Measurements from ENCODE around the gene SLC30A1.

Gene SLC30A1

GRCh38 chr1:211607754-211608473 is 29.0 kb upstream of the SLC30A1 start:
- DNase-seq: no peak

DNA sequence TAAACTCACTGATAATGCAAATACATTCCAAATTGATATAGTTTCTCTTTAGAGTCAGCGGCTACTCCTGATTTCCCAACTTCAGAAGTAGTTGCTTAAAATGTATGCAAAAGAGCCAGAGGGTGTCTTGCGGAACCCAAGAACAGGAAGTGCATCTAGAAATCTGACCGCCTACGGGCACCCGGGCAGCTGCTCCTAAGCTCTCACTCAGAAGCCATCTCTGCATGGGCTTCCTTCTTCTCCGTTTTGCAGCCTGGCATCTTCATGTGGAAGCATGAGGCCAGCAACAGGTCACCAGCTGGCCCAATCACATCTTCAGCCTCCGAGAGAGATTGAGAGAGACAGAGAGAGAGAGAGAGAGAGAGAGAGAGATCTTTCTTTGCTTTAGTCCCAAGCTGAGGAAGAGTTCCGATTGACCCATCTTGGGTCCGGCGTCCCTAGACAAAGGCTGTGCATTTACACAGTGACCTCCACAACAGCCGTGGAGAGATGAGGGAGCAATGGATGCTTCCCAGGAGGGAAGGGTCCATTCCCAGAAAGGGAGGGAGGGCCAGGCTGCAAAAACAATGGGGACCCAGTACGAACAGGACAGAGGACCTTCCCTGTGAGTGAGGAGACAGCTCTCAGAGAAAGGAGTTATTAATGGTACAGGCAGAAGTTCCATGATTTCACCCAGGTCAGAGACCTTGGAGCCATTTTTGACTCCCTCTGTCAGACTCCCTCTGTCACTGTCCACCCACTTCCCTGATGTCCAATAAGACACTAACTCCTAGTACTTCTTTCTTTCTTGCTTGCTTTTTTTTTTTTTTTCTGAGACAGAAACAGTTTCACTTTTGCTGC is 28.2 kb upstream of the SLC30A1 start:
- peak; percentile 77 for DNase-seq

DNA sequence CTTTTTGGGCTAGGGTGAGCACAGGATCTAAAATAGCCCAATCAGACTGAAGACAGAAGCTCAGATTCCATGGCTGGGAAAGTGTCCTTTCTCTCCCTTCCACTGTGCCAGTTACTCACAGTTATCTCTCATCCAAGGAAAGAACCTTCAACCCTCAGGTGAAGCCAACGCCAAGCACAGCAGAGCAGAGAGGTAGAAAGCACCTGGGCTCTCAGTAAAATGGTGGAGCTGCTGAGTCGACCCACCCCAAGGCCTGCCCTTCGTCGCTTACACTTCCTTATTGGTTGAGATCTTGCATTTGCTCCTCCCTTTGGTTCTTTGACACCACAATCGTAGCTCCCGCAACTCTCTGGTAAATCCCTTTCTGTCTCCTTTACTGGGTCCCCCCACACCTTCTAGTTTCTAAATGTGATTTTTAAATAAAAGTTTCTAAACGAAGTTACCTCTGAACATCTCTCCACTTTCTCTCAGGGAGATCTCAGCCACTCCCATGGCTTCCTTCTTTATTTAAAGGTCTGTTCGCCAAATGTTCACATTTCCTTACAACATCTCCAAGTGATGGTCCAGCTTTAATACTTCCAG is 27.5 kb upstream of the SLC30A1 start:
- peak; percentile 43 for DNase-seq

DNA sequence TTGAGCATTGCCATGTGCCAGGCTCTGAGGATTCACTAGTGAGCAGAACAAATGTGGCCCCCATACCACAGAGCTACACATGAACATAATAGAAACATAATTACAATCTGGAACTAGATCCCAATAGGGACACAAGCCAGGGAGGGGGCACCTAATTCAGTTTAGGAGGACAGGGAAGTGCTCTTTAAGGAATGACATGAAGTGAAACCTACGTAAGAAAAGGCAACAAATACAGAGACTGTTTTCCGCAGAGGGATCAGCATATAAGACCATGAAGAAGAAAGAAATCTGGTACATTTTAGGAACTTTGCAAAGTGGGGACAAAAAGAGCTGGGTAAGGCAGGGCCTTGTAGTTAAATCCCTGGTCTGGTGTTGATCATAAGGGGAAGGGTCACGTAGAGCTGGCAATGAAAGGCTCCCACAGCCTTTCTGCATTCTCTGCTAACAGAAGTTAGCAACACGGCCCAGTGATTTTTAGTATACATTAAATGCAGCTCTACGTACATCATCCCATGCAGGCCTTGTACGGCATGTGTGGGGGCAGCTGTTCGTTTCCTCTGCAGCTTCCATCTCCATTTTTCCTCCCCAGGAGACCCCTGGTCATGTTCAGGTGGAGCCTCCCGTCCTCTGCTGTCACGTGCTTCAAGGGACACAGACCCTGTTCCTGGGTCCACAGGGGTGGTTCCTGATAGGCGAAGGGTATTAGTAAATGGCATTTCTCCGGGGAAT is 26.8 kb upstream of the SLC30A1 start:
- DNase-seq: no peak

DNA sequence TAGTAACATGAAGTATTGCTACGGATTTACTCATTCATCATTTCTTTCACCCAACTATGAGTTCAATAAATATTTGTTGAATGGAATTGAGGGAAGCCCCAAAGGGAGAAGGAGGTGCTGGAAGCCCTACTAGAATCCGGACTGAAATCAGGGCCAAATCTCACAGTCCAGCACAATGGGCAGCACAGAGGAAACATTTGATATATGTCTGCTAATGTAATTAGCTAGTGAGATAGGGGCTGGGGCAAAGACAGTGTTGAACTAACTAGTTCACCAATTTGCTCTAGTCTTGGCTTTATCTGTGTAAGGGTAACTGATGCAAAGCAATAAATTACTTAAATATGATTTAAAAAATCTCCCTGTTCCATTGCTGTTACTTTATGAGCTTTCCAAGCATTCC is 26.1 kb upstream of the SLC30A1 start:
- DNase-seq: no peak

DNA sequence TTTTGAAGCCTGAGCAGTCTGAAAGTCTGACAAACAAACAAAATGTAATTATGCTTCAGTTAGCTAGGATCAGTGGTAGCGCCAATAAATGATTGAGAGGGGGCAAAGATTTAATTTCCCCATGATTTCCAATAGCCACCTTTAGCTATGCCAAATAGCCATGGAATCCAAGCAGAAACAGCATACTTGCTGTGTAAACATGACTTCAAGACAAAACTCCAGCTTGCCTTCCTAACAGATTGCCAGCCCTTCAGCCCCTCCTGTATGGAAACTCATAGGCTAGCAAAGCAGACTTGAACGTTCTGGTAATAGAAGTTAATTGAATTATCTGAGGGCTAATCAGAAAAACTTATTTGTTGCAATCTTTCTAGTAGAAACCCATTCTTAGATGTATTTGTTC is 25.6 kb upstream of the SLC30A1 start:
- DNase-seq: no peak

GRCh38 chr1:211603713-211604112 is 24.8 kb upstream of the SLC30A1 start:
- DNase-seq: no peak

- no peak for DNase-seq
These were observed 24.3 kb upstream of the SLC30A1 start for GRCh38 chr1:211603191-211603701.

DNA sequence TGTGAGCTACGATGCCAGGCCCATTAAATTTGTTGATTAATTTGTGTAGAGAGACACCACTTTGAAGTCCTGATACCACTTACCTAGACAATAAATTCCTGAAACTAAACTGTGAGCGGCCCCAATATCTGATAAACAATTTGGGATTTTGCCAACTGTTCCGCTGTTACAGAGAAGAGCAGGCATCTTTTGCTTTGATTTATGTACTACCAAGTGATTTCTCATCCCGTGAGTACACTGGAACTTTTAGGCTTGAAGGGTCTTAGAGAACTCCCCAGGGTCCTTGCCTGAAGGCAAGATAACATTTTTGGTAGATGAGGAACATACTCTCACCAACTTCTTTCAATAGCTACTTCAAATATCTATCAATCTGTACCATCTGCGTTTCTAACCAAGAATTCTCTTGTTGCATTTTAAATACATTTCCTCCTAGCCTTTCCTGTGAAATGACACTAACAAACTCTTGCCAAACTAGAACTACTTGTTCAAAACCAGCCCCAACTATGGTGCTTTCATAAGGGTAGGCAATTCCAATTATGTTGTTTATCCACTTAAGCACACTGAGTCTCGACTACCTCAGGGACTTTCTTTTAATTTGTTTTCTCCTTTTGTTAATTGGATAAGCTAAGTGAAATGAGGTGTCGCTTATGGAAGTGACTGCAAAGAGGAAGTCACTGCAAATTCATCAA is 23.2 kb upstream of the SLC30A1 start:
- DNase-seq: no peak

DNA sequence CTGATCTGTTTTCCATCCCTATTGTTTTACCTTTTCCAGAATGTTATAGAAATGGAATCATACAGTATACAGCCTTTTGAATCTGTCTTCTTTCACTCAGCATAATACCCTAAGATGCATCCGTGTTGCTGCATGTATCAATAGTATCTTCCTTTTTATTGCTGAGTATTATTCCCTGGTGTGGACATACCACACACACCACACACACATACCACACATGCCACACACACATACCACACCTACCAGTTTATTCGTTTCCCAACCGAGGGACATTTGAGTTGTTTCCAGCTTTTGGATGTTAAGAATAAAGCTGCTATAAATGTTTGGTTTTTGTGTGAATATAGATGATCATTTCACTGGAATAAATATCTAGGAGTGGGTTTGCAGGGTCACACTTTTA is 22.2 kb upstream of the SLC30A1 start:
- DNase-seq: no peak

GRCh38 chr1:211599250-211599649 is 20.3 kb upstream of the SLC30A1 start:
- DNase-seq: no peak

GRCh38 chr1:211598514-211598913 is 19.6 kb upstream of the SLC30A1 start:
- no peak for DNase-seq

- DNase-seq: no peak
These were observed 17.6 kb upstream of the SLC30A1 start for GRCh38 chr1:211596418-211597181.

GRCh38 chr1:211595419-211595818 is 16.5 kb upstream of the SLC30A1 start:
- DNase-seq: no peak

GRCh38 chr1:211591980-211592493 is 13.1 kb upstream of the SLC30A1 start:
- no peak for DNase-seq

DNA sequence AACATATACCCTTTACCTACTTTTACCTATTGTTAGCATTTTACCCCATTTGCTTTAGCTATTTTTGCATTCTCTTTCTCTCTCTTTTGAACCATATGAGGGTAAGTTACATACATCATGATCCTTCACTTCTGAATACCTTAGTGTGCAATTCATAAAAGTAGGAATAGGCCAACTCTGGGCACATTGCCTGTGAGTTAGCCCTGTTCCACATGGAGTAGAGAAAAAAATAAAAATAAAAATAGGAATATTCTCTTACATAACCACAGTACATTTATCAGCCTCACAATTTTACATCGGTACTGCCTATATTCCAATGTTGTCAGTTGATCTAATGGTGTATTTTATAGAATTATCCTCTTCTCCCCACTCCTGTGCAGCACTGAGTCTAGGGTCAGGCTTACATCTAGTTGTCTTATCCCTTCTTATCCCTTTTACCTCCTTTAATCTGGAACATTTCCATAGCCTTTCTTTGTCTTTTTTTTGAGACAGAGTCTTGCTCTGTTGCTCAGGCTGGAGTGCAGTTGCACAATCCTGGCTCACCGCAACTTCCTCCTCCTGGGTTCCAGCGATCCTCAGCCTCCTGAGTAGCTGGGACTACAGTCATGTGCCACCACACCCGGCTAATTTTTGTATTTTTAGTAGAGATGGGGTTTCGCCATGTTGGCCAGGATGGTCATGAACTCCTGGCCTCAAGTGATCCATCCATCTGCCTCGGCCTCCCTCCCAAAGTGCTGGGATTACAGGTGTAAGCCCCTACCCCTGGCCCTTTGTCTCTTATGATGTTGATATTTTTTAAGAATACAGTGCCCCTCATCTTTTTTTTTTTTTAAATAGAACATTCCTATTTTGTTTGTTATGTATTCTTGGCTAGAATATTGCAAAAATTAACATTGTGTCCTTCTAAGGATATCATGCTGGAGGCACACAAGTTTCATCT is 11.1 kb upstream of the SLC30A1 start:
- peak; percentile 70 for DNase-seq

DNA sequence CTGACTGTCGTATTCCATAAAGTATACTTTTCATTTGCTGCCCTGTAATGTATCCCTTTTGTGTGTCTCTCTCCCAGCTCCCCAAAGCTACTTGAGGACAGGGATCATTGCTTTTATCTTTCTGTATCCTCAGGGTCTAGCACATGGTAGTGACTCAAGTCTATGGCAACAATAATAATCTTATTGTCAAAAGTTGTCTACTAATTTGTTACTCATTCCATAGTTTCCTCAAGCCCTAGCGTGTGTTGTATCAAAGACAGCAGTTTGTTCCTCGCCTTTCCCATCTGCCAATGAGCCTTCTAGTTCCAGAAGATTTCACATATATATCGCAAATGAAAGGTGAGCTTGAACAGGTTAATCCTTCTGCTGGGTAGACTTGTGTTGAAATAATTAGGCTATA is 9.8 kb upstream of the SLC30A1 start:
- DNase-seq: no peak

- DNase-seq: no peak
These were observed 8.2 kb upstream of the SLC30A1 start for GRCh38 chr1:211587123-211587522.

GRCh38 chr1:211586538-211586937 is 7.6 kb upstream of the SLC30A1 start:
- DNase-seq: no peak

Measured in CD4-positive, alpha-beta T cell treated with Interleukin-15 for 1 hour (primary cell).